ENCODE measurements around the gene IFRD2.

IFRD2 gene

GRCh38 chr3:50292159-50293078, at the start of gene IFRD2:
Gene IFRD2, minus strand, starts transcription at chr3:50292429. Its CDS starts 155 bp downstream, at chr3:50292274.
- DNase-seq (ENCODE audit: low read depth), result peak; percentile 93

GRCh38 chr3:50341537-50341936, 49.3 kb upstream of the IFRD2 start:
- DNase-seq (ENCODE audit: low read depth), result no peak

- peak; percentile 67 for DNase-seq (ENCODE audit: low read depth)
These were observed 48.5 kb upstream of the IFRD2 start, which contains the start of gene RASSF1 for GRCh38 chr3:50340448-50341329. Gene RASSF1, minus strand, starts transcription at chr3:50340836. Its CDS starts 31 bp downstream, at chr3:50340805.

GRCh38 chr3:50340147-50340447, 47.9 kb upstream of the IFRD2 start:
- DNase-seq (ENCODE audit: low read depth), result no peak

- no peak for DNase-seq (ENCODE audit: low read depth)
These were observed 47.4 kb upstream of the IFRD2 start for GRCh38 chr3:50339485-50340146.

- DNase-seq (ENCODE audit: low read depth), result no peak
These were observed 46.7 kb upstream of the IFRD2 start for GRCh38 chr3:50338965-50339364.

- peak; percentile 94 for DNase-seq (ENCODE audit: low read depth)
These were observed 45.1 kb upstream of the IFRD2 start for GRCh38 chr3:50337175-50337861.

GRCh38 chr3:50336452-50337174, 44.4 kb upstream of the IFRD2 start:
- no peak for DNase-seq (ENCODE audit: low read depth)

GRCh38 chr3:50334339-50335075, 42.3 kb upstream of the IFRD2 start:
- DNase-seq (ENCODE audit: low read depth), result no peak

GRCh38 chr3:50333744-50334328, 41.6 kb upstream of the IFRD2 start:
- no peak for DNase-seq (ENCODE audit: low read depth)

GRCh38 chr3:50331364-50331907, 39.2 kb upstream of the IFRD2 start:
- no peak for DNase-seq (ENCODE audit: low read depth)

GRCh38 chr3:50330330-50330729, 38.1 kb upstream of the IFRD2 start:
- no peak for DNase-seq (ENCODE audit: low read depth)

GRCh38 chr3:50327943-50328691, 35.9 kb upstream of the IFRD2 start, which contains the start of gene TUSC2:
Gene TUSC2, minus strand, starts transcription at chr3:50328223. Its CDS starts 124 bp downstream, at chr3:50328099.
- DNase-seq (ENCODE audit: low read depth), result peak; percentile 92

- DNase-seq (ENCODE audit: low read depth), result no peak
These were observed 34.9 kb upstream of the IFRD2 start for GRCh38 chr3:50327129-50327528.

GRCh38 chr3:50326182-50326541, 33.9 kb upstream of the IFRD2 start:
- DNase-seq (ENCODE audit: low read depth), result no peak

GRCh38 chr3:50325497-50326181, 33.4 kb upstream of the IFRD2 start:
- DNase-seq (ENCODE audit: low read depth), result no peak

GRCh38 chr3:50325113-50325480, 32.9 kb upstream of the IFRD2 start:
- DNase-seq (ENCODE audit: low read depth), result no peak
